PC-3 (cell line): ENCODE results near the gene SHMT1. TPM values are rescaled to one million over a fixed set of nuclear protein-coding genes. Genes with fewer than 3 reads are reported as not detected.
"Not testable (repeated sequence)": the region's sequence is repeated elsewhere in the genome, so short reads cannot be mapped to it uniquely, and the experiment has no call there.

Experiments
- ATAC-seq: fragments of 200-7000 bp; cut with Tn5 transposase; 2 replicates; pipeline ENCODE4 v1.9.1; 2020; ENCODE audit warnings: mild to moderate bottlenecking, moderate library complexity
- BruUV-seq: library from RNA; stranded (reverse); fragments of 400-500 nt; replicated peaks from 2 replicates; lab custom pipeline; 2021; lab: Mats Ljungman, UMichigan
- CTCF ChIA-PET: fragments of 300-600 bp; sonication (Branson Sonifier 250); formaldehyde crosslinking; loops from one replicate; lab custom pipeline; 2022; ENCODE audit warnings: antibody characterized with exemption; lab: Charles Lee
- POLR2A ChIA-PET: fragments of 300-600 bp; sonication (Branson Sonifier 250); formaldehyde crosslinking; loops from one replicate; lab custom pipeline; 2022; ENCODE audit warnings: antibody characterized with exemption; ENCODE audit not compliant: unreplicated experiment; lab: Charles Lee
- DNase-seq: peaks from one replicate; pipeline ENCODE4 v3.0.0-alpha.2; 2015
- H2AFZ ChIP-seq: fragments of 300-600 bp; sonication (generic); 2 replicates; pipeline ENCODE4 v1.6.0; 2016; ENCODE audit warnings: antibody characterized with exemption, low read length
- H3F3A ChIP-seq: fragments of 300-600 bp; sonication (generic); one replicate; pipeline ENCODE4 v1.6.0; 2017; ENCODE audit warnings: antibody characterized with exemption, low read length, control low read depth, mild to moderate bottlenecking; ENCODE audit not compliant: unreplicated experiment
- H3K27ac ChIP-seq: fragments of 300-600 bp; sonication (generic); 2 replicates; pipeline ENCODE4 v1.5.1; 2016; ENCODE audit warnings: mild to moderate bottlenecking, low read length
- H3K27me3 ChIP-seq: fragments of 300-600 bp; sonication (generic); 2 replicates; pipeline ENCODE4 v1.6.1; 2016; ENCODE audit warnings: low read length, mixed read lengths
- H3K36me3 ChIP-seq: fragments of 300-600 bp; sonication (generic); 2 replicates; pipeline ENCODE4 v1.6.1; 2016; ENCODE audit warnings: low read depth, mixed run types, low read length, mixed read lengths
- H3K4me1 ChIP-seq: fragments of 300-600 bp; sonication (generic); 2 replicates; pipeline ENCODE4 v1.5.1; 2016; ENCODE audit warnings: low read length; ENCODE audit not compliant: insufficient read depth
- H3K4me2 ChIP-seq: fragments of 300-600 bp; sonication (generic); 2 replicates; pipeline ENCODE4 v1.6.0; 2016; ENCODE audit warnings: low read length
- H3K4me3 ChIP-seq: fragments of 300-600 bp; sonication (generic); 2 replicates; pipeline ENCODE4 v1.5.1; 2016; ENCODE audit warnings: mild to moderate bottlenecking, low read length, mixed read lengths
- H3K79me2 ChIP-seq: fragments of 300-600 bp; sonication (generic); 2 replicates; pipeline ENCODE4 v1.6.1; 2017; ENCODE audit warnings: low read length, mixed read lengths
- H3K9ac ChIP-seq: fragments of 300-600 bp; sonication (generic); 2 replicates; pipeline ENCODE4 v1.6.0; 2016; ENCODE audit warnings: mild to moderate bottlenecking, low read length
- H3K9me2 ChIP-seq: fragments of 300-600 bp; sonication (generic); replicated peaks from 2 replicates; pipeline ENCODE4 v1.6.1; 2016; ENCODE audit warnings: mixed run types, low read length, mixed read lengths
- H3K9me3 ChIP-seq: fragments of 300-600 bp; sonication (generic); 2 replicates; pipeline ENCODE4 v1.6.1; 2016; ENCODE audit warnings: low read length, mixed read lengths
- H4K20me1 ChIP-seq: fragments of 300-600 bp; sonication (generic); 2 replicates; pipeline ENCODE4 v1.6.1; 2016; ENCODE audit warnings: low read length, mixed read lengths
- CTCF ChIP-seq: fragments of 300-600 bp; sonication (generic); conservative IDR thresholded peaks from 2 replicates; pipeline ENCODE4 v1.5.1; 2017; ENCODE audit warnings: antibody characterized with exemption, low read depth, mild to moderate bottlenecking, low read length
- EZH2 ChIP-seq: fragments of 300-600 bp; sonication (generic); IDR thresholded peaks from one replicate; pipeline ENCODE4 v1.6.1; 2017; ENCODE audit warnings: antibody characterized with exemption, mild to moderate bottlenecking, low read length; ENCODE audit not compliant: unreplicated experiment
- EZH2phosphoT487 ChIP-seq: fragments of 300-600 bp; sonication (generic); IDR thresholded peaks from 2 replicates; pipeline ENCODE4 v1.6.1; 2018; ENCODE audit warnings: mild to moderate bottlenecking, antibody characterized with exemption, low read length, borderline replicate concordance
- intact Hi-C: fragments of 100-400 bp; cut with micrococcal nuclease; formaldehyde crosslinking; loops from 2 replicates; pipeline ENCODE4 v1.9.0; 2023
- total RNA-seq: library from RNA; depleted of rRNA; stranded (reverse); fragments of >200 nt; gene quantifications from 2 replicates; pipeline ENCODE4 v1.2.3, GENCODE V29; 2014

SHMT1 gene
- total RNA-seq, 1 experiment from 2014 or later = 61.5 TPM

GRCh38 chr17:18377437-18378204 lies 14.3 kb upstream of the SHMT1 start, which contains the start of gene EVPLL:
Gene EVPLL (plus strand): TSS chr17:18377778. CDS start chr17:18380938, 3,160 bp downstream.
- H3K4me2 ChIP-seq = peak within 1 kb of the TSS; percentile 69
- peaks cover 12% of the 10 kb centered on the region for H3K4me1 ChIP-seq
- H3K9ac ChIP-seq = no peak within 1 kb of the TSS
- TF ChIP-seq EZH2 (no peak), CTCF (no peak), EZH2phosphoT487 (no peak; the same call in 1 of the 2 replicates)
- H3K36me3 ChIP-seq = no peaks in the 10 kb centered on the region
- H3F3A ChIP-seq = no peaks in the 10 kb centered on the region
- H4K20me1 ChIP-seq = no peaks in the 10 kb centered on the region
- intact Hi-C loops = no loop called here
- ATAC-seq = peak; percentile 75
- no peaks in the 10 kb centered on the region for H3K9me3 ChIP-seq
- peak; percentile 81 for DNase-seq
- no peak within 1 kb of the TSS for H3K27ac ChIP-seq
- no peaks in the 10 kb centered on the region for H3K9me2 ChIP-seq
- POLR2A ChIA-PET = no interaction called here
- no peaks in the 10 kb centered on the region for H3K79me2 ChIP-seq
- no peak within 1 kb of the TSS for H3K4me3 ChIP-seq
- H2AFZ ChIP-seq = peak within 1 kb of the TSS; percentile 51
- CTCF ChIA-PET = no interaction called here
- H3K27me3 ChIP-seq = no peaks in the 10 kb centered on the region
- no TSS peak for BruUV-seq

GRCh38 chr17:18374216-18374615 lies 10.9 kb upstream of the SHMT1 start:
- TF ChIP-seq EZH2phosphoT487 = no peak
- no peak for TF ChIP-seq CTCF
- TF ChIP-seq EZH2 = no peak

GRCh38 chr17:18373181-18373580 lies 9.8 kb upstream of the SHMT1 start:
- ATAC-seq, DNase-seq, H3K36me3 ChIP-seq, H3K9me2 ChIP-seq, H2AFZ ChIP-seq, CTCF ChIA-PET, H4K20me1 ChIP-seq, H3K9me3 ChIP-seq, H3K27me3 ChIP-seq, BruUV-seq, H3F3A ChIP-seq, H3K4me3 ChIP-seq, H3K79me2 ChIP-seq, POLR2A ChIA-PET, intact Hi-C loops, H3K9ac ChIP-seq, H3K27ac ChIP-seq, H3K4me2 ChIP-seq: not testable (repeated sequence)
- peaks cover 12% of the 10 kb centered on the region for H3K4me1 ChIP-seq

More at GRCh38 chr17:18374216-18374615, 10.9 kb upstream of the SHMT1 start:
- no peaks in the 10 kb centered on the region for H3F3A ChIP-seq
- H3K9me3 ChIP-seq = no peaks in the 10 kb centered on the region
- H3K27me3 ChIP-seq = no peaks in the 10 kb centered on the region
- no peaks in the 10 kb centered on the region for H3K9me2 ChIP-seq
- no peaks in the 10 kb centered on the region for H4K20me1 ChIP-seq
- no peak overlapping the region for H3K27ac ChIP-seq
- H3K4me2 ChIP-seq = no peak overlapping the region
- H3K79me2 ChIP-seq = no peaks in the 10 kb centered on the region
- DNase-seq (peak; percentile 9), ATAC-seq (no peak)
- no TSS peak for BruUV-seq
- H2AFZ ChIP-seq = no peak overlapping the region
- no peaks in the 10 kb centered on the region for H3K36me3 ChIP-seq
- intact Hi-C loops = no loop called here
- ChIA-PET CTCF (no interaction called here), POLR2A (no interaction called here)
- H3K4me1 ChIP-seq = peaks cover 12% of the 10 kb centered on the region
- H3K4me3 ChIP-seq = no peak overlapping the region
- H3K9ac ChIP-seq = no peak overlapping the region
